IPS-18a (cell line): Measurements from ENCODE around the gene VASP.

Experiments used
- H3K27ac ChIP-seq: one replicate; pipeline ENCODE4 v1.5.1; 2013; ENCODE audit warnings: low read length
- H3K27me3 ChIP-seq: one replicate; pipeline ENCODE4 v1.6.1; 2013; ENCODE audit warnings: mild to moderate bottlenecking, low read length; ENCODE audit not compliant: control insufficient read depth, insufficient read depth
- H3K36me3 ChIP-seq: one replicate; pipeline ENCODE4 v1.6.1; 2013; ENCODE audit warnings: low read depth, low read length; ENCODE audit not compliant: control insufficient read depth
- H3K4me1 ChIP-seq: one replicate; pipeline ENCODE4 v1.6.1; 2013; ENCODE audit warnings: low read depth, low read length; ENCODE audit not compliant: control insufficient read depth
- H3K4me3 ChIP-seq: one replicate; pipeline ENCODE4 v1.5.1; 2013; ENCODE audit warnings: low read length
- H3K9ac ChIP-seq: one replicate; pipeline ENCODE4 v1.6.1; 2013; ENCODE audit warnings: mild to moderate bottlenecking, low read length, moderate library complexity
- H3K9me3 ChIP-seq: one replicate; pipeline ENCODE4 v1.6.1; 2013; ENCODE audit warnings: low read depth, low read length; ENCODE audit not compliant: control insufficient read depth

The VASP gene

GRCh38 chr19:45475537-45476291 is 31.6 kb upstream of the VASP start:
- H3K27me3 ChIP-seq = peaks cover 61% of the 10 kb centered on the region
- no peak overlapping the region for H3K9ac ChIP-seq

DNA sequence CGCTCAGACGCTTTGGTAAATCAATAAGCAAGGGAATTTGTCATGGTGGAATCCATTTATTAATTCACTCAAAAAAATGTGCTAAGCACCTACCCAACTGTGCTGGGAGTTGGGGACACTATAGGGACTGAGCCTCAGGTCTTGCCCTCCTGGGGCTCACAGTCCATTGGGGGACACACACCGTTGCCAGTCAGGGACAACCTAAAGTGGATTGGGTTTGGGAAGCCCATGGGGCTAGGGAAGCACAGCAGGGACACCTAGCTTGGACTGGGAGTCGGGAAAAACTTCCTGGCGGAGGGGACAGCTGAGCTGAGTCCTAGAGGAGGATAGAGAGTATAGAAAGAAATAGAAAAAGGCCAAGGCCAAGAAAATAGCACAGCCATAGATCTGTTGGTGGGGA is 31.0 kb upstream of the VASP start:
- Histone ChIP-seq H3K4me1 (peaks cover 5% of the 10 kb centered on the region), H3K4me3 (no peak overlapping the region), H3K27ac (no peak overlapping the region), H3K9me3 (no peaks in the 10 kb centered on the region), H3K36me3 (no peaks in the 10 kb centered on the region), H3K9ac (no peak overlapping the region), H3K27me3 (peaks cover 55% of the 10 kb centered on the region)

More at GRCh38 chr19:45475537-45476291, 31.6 kb upstream of the VASP start:
- peaks cover 5% of the 10 kb centered on the region for H3K4me1 ChIP-seq
- no peak overlapping the region for H3K27ac ChIP-seq
- H3K36me3 ChIP-seq = no peaks in the 10 kb centered on the region
- H3K9me3 ChIP-seq = no peaks in the 10 kb centered on the region
- no peak overlapping the region for H3K4me3 ChIP-seq

- Histone ChIP-seq H3K9me3 (no peaks in the 10 kb centered on the region), H3K9ac (no peak overlapping the region), H3K4me3 (no peak overlapping the region), H3K27me3 (peaks cover 46% of the 10 kb centered on the region), H3K27ac (no peak overlapping the region), H3K4me1 (peaks cover 5% of the 10 kb centered on the region), H3K36me3 (no peaks in the 10 kb centered on the region)
Measured at GRCh38 chr19:45477186-45477585, 30.1 kb upstream of the VASP start.

DNA sequence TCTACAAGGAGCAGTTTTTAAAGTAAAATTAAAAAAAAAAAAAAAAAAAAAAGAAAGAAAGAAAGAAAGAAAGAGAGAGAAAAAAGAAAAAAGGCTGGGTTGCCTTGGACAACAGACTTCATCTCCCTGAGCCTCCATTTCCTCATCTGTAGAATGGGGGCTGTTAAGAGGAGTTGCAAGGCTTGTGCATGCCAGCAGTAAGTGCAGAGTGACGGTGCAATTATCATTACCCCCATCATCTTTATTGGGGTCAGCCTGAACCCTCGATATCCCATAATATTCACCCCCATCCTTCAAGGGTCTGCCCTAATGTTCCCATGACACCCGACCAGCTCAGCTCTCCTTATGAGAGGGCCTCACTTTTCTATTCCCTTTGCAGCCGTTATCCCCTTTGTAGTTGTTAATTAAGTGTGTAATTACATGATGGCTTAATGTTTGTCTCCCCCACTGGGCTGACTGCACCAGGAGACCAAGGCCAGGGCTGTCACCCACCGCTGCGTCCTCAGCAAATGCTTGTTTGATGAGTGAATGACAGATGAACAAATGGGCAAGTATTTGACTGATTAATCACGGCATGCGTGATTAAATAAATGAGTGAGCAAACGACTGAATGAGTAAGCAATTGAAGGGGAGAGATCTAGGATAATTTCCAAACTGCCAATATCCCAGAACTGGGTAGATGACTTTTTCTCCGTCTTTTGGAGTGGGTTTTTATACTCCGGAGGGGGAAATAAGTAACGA is 29.4 kb upstream of the VASP start:
- Histone ChIP-seq H3K9me3 (no peaks in the 10 kb centered on the region), H3K9ac (no peak overlapping the region), H3K36me3 (no peaks in the 10 kb centered on the region), H3K27me3 (peaks cover 39% of the 10 kb centered on the region), H3K4me1 (peaks cover 5% of the 10 kb centered on the region), H3K27ac (no peak overlapping the region), H3K4me3 (peak overlapping the region; percentile 89)

DNA sequence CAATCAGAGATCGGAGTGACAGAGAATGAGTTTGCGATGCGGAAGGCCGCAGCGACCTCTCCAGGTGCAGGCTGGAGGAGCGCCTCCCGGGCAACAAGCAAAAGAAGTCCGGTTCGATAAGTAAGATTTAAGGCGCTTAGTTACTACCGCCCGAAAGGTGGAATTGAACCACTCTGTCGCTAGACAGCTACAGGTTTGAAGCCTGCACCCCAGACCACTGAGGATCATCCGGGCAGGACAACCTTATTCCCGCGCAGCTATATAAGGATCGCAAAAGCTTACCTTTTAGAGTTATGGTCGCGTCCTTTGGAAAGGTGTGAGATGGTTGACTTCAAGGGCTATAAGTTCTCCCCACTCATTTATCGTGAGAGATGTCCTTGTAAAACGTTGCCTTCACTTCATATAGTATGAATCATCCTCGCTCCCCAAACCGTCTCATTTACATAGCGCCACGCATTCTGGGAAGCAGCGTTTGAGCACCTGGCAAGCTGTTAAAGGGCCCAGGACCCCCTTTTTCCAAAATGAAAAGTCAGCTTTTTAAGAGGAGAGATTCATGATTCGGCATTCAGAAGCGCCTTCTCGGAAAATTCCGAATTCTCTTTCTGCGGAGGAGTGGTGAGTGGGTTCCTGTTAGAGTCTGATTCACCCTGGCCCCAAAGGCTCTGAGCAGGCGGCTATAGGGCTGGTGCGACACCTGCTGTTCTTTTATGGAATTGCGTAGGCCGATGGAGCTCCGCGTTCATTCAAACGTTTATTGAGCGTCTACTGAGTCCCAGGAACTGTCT is 28.6 kb upstream of the VASP start:
- peaks cover 5% of the 10 kb centered on the region for H3K4me1 ChIP-seq
- no peaks in the 10 kb centered on the region for H3K9me3 ChIP-seq
- no peaks in the 10 kb centered on the region for H3K36me3 ChIP-seq
- peak overlapping the region; percentile 89 for H3K4me3 ChIP-seq
- H3K9ac ChIP-seq = peak overlapping the region; percentile 93
- peaks cover 31% of the 10 kb centered on the region for H3K27me3 ChIP-seq
- peak overlapping the region; percentile 99 for H3K27ac ChIP-seq

GRCh38 chr19:45483033-45483432 is 24.2 kb upstream of the VASP start:
- Histone ChIP-seq H3K36me3 (no peaks in the 10 kb centered on the region), H3K9ac (no peak overlapping the region), H3K27ac (no peak overlapping the region), H3K27me3 (peaks cover 4% of the 10 kb centered on the region), H3K4me3 (no peak overlapping the region), H3K4me1 (peaks cover 5% of the 10 kb centered on the region), H3K9me3 (no peaks in the 10 kb centered on the region)

- no peak overlapping the region for H3K27ac ChIP-seq
- H3K27me3 ChIP-seq = peaks cover 3% of the 10 kb centered on the region
- H3K4me1 ChIP-seq = peaks cover 3% of the 10 kb centered on the region
- H3K4me3 ChIP-seq = no peak overlapping the region
- H3K36me3 ChIP-seq = no peaks in the 10 kb centered on the region
- no peak overlapping the region for H3K9ac ChIP-seq
- H3K9me3 ChIP-seq = no peaks in the 10 kb centered on the region
Measured at GRCh38 chr19:45484273-45484945, 22.9 kb upstream of the VASP start.

DNA sequence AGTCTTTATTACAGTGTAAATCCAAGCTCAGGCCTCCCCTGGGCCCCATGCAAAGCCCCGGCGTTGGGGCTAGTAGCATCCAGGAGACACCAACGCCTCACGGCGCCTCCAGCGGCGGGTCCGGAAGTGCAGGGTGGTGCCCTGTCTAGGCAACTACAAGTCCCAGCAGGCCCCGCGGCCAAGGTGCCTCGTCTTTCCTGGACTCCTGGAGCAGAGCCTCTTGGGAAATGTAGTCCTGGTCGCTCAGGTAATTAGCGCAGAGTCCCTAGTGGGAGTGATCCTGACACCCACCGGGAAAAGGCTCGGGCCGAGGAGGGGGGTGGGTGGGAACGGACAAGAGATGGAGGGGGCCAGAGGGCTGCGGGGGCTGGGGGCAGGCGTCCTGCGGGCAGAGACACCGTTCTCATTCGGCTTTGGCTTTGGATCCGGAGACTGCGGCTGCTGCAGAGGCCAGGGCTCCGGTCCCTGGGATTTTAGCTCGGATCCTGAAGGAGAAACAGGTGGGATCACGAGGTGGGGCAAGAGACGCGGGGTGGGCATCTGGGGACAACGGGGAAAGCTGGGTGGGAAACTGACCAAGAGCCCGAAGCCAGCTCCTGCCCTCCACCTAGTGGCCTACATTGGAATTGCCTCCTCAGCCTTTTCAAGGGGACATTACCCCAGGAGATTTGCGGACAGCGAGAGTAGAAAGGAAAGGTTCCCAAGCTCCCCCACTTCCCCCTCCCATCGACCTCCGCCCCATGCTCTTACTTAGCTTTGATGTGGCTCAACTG is 21.8 kb upstream of the VASP start:
- H3K36me3 ChIP-seq = no peaks in the 10 kb centered on the region
- peaks cover 3% of the 10 kb centered on the region for H3K4me1 ChIP-seq
- H3K9ac ChIP-seq = no peak overlapping the region
- no peak overlapping the region for H3K27ac ChIP-seq
- no peaks in the 10 kb centered on the region for H3K9me3 ChIP-seq
- H3K4me3 ChIP-seq = peak overlapping the region; percentile 61
- H3K27me3 ChIP-seq = no peaks in the 10 kb centered on the region

GRCh38 chr19:45488708-45489107 is 18.6 kb upstream of the VASP start:
- H3K9me3 ChIP-seq = no peaks in the 10 kb centered on the region
- no peak overlapping the region for H3K27ac ChIP-seq
- H3K27me3 ChIP-seq = no peaks in the 10 kb centered on the region
- no peak overlapping the region for H3K4me3 ChIP-seq
- no peak overlapping the region for H3K9ac ChIP-seq
- H3K4me1 ChIP-seq = peaks cover 7% of the 10 kb centered on the region
- no peaks in the 10 kb centered on the region for H3K36me3 ChIP-seq

GRCh38 chr19:45489216-45489855 is 17.9 kb upstream of the VASP start:
- Histone ChIP-seq H3K27me3 (no peaks in the 10 kb centered on the region), H3K27ac (no peak overlapping the region)

More at GRCh38 chr19:45489216-45489855, 17.9 kb upstream of the VASP start:
- Histone ChIP-seq H3K9ac (no peak overlapping the region), H3K36me3 (no peaks in the 10 kb centered on the region), H3K9me3 (no peaks in the 10 kb centered on the region), H3K4me1 (peaks cover 7% of the 10 kb centered on the region), H3K4me3 (no peak overlapping the region)
